ENCODE results near the gene RBP5.

DNA sequence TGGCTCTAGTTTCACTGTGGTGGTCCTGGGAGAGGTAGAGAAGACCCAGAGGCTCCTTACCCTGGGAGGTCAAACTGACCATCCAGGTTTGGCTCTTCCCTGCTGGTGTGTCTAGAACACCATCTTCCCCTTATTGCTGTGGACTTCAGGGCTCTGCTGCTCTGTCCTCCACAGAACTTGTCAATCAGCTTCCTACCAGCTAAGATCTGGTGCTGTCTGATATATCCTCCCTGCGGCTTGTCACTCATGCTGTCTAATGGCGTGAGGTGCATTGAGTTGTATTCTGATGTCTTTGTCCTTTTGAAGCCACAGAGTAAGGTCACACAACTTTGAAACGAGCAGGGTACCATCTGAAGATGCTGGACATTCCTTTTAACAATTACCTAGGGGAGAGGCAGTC is 12.5 kb downstream of the RBP5 start:
- no peak for TF ChIP-seq POLR2AphosphoS5 (IDR thresholded peaks at IDR 0.05)
- TF ChIP-seq, protein P1, sequence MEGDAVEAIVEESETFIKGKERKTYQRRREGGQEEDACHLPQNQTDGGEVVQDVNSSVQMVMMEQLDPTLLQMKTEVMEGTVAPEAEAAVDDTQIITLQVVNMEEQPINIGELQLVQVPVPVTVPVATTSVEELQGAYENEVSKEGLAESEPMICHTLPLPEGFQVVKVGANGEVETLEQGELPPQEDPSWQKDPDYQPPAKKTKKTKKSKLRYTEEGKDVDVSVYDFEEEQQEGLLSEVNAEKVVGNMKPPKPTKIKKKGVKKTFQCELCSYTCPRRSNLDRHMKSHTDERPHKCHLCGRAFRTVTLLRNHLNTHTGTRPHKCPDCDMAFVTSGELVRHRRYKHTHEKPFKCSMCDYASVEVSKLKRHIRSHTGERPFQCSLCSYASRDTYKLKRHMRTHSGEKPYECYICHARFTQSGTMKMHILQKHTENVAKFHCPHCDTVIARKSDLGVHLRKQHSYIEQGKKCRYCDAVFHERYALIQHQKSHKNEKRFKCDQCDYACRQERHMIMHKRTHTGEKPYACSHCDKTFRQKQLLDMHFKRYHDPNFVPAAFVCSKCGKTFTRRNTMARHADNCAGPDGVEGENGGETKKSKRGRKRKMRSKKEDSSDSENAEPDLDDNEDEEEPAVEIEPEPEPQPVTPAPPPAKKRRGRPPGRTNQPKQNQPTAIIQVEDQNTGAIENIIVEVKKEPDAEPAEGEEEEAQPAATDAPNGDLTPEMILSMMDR (IDR thresholded peaks at IDR 0.05 in 8 of 11, conservative IDR thresholded peaks at IDR 0.05 in 3 of 11): no peak
- no peak for TF ChIP-seq POLR2A (IDR thresholded peaks at IDR 0.05)

All from spleen (tissue), 7 donors.